GM19452 (cell line): Measurements from ENCODE around the gene RTKN.
A peak's percentile ranks its signal among the peaks of the same experiment; 100 is the strongest.

ENCODE experiments used
- ATAC-seq: cut with Tn5 transposase; IDR thresholded peaks from one replicate; pipeline ENCODE4 v1.9.1; 2021; ENCODE audit not compliant: unreplicated experiment

The RTKN gene

GRCh38 chr2:74417763-74418162 is 24.0 kb downstream of the RTKN start:
- ATAC-seq: no peak

GRCh38 chr2:74417197-74417596 is 24.5 kb downstream of the RTKN start:
- no peak for ATAC-seq

GRCh38 chr2:74416778-74417177 is 25.0 kb downstream of the RTKN start:
- no peak for ATAC-seq

GRCh38 chr2:74415762-74416395 is 25.9 kb downstream of the RTKN start:
- ATAC-seq: no peak

GRCh38 chr2:74414881-74415761 is 26.6 kb downstream of the RTKN start:
- no peak for ATAC-seq

- ATAC-seq: no peak
These were observed 27.3 kb downstream of the RTKN start for GRCh38 chr2:74414441-74414840.

- ATAC-seq: no peak
These were observed 28.6 kb downstream of the RTKN start for GRCh38 chr2:74413001-74413698.

GRCh38 chr2:74407682-74408081 is 34.1 kb downstream of the RTKN start:
- ATAC-seq: no peak

- no peak for ATAC-seq
These were observed 35.7 kb downstream of the RTKN start for GRCh38 chr2:74406035-74406434.

- no peak for ATAC-seq
These were observed 39.8 kb downstream of the RTKN start for GRCh38 chr2:74401891-74402290.

- ATAC-seq: no peak
These were observed 42.0 kb downstream of the RTKN start for GRCh38 chr2:74399785-74400184.

- ATAC-seq: no peak
These were observed 45.6 kb downstream of the RTKN start for GRCh38 chr2:74396149-74396548.

- ATAC-seq: no peak
These were observed 48.2 kb downstream of the RTKN start for GRCh38 chr2:74393525-74393924.

GRCh38 chr2:74392449-74392743 is 49.3 kb downstream of the RTKN start:
- no peak for ATAC-seq

- ATAC-seq: peak; percentile 63
These were observed 49.9 kb downstream of the RTKN start for GRCh38 chr2:74391580-74392448.

GRCh38 chr2:74391209-74391579 is 50.5 kb downstream of the RTKN start:
- peak; percentile 33 for ATAC-seq

GRCh38 chr2:74390606-74391005 is 51.1 kb downstream of the RTKN start:
- no peak for ATAC-seq

- no peak for ATAC-seq
These were observed 54.4 kb downstream of the RTKN start for GRCh38 chr2:74387346-74387745.

GRCh38 chr2:74385396-74385795 is 56.3 kb downstream of the RTKN start:
- no peak for ATAC-seq

- ATAC-seq: no peak
These were observed 57.7 kb downstream of the RTKN start for GRCh38 chr2:74384051-74384450.

- ATAC-seq: no peak
These were observed 58.5 kb downstream of the RTKN start for GRCh38 chr2:74383254-74383653.
